IMR-90 (cell line): Measurements from ENCODE around the gene FFAR3.

Experiments
- BHLHE40 ChIP-seq: fragments of 150-350 bp; IDR thresholded peaks from 2 replicates; pipeline ENCODE4 v1.6.1; 2016; ENCODE audit warnings: mild to moderate bottlenecking, low read depth, low read length
- CEBPB ChIP-seq: IDR thresholded peaks from 2 replicates; pipeline ENCODE4 v1.6.1; 2012; ENCODE audit warnings: low read depth, low read length, improper control_type of control experiment
- CHD1 ChIP-seq: IDR thresholded peaks from 2 replicates; pipeline ENCODE4 v1.6.1; 2012; ENCODE audit warnings: low read depth, low read length, improper control_type of control experiment
- MAFK ChIP-seq: IDR thresholded peaks from 2 replicates; pipeline ENCODE4 v1.6.1; 2012; ENCODE audit warnings: low read depth, low read length, improper control_type of control experiment
- MAZ ChIP-seq: IDR thresholded peaks from 2 replicates; pipeline ENCODE4 v1.6.1; 2012; ENCODE audit warnings: low read depth, mild to moderate bottlenecking, low read length, improper control_type of control experiment, moderate library complexity, borderline replicate concordance
- MXI1 ChIP-seq: IDR thresholded peaks from 2 replicates; pipeline ENCODE4 v1.6.1; 2012; ENCODE audit warnings: low read depth, mild to moderate bottlenecking, low read length, moderate library complexity, borderline replicate concordance
- POLR2A ChIP-seq: IDR thresholded peaks from 2 replicates; pipeline ENCODE4 v1.6.1; 2012; ENCODE audit warnings: mild to moderate bottlenecking, low read depth, low read length
- RAD21 ChIP-seq: IDR thresholded peaks from 2 replicates; pipeline ENCODE4 v1.6.1; 2012; ENCODE audit warnings: low read length, improper control_type of control experiment
- RCOR1 ChIP-seq: IDR thresholded peaks from 2 replicates; pipeline ENCODE4 v1.6.1; 2012; ENCODE audit warnings: mild to moderate bottlenecking, low read length, improper control_type of control experiment; ENCODE audit not compliant: insufficient replicate concordance
- RFX5 ChIP-seq: IDR thresholded peaks from 2 replicates; pipeline ENCODE4 v1.8.0; 2012; ENCODE audit warnings: low read depth, mild to moderate bottlenecking, low read length, moderate library complexity
- SMC3 ChIP-seq: fragments of 150-350 bp; IDR thresholded peaks from 2 replicates; pipeline ENCODE4 v1.6.1; 2016; ENCODE audit warnings: low read depth, mild to moderate bottlenecking, antibody characterized with exemption, low read length, moderate library complexity
- USF2 ChIP-seq: fragments of 150-350 bp; IDR thresholded peaks from 2 replicates; pipeline ENCODE4 v1.6.1; 2017; ENCODE audit warnings: mild to moderate bottlenecking, antibody characterized with exemption, low read length, low read depth
- TF ChIP-seq, protein P1 (sequence below): conservative IDR thresholded peaks from 2 replicates; pipeline ENCODE4 v1.5.1; 2012; ENCODE audit warnings: mild to moderate bottlenecking, low read depth, low read length, improper control_type of control experiment

DNA sequence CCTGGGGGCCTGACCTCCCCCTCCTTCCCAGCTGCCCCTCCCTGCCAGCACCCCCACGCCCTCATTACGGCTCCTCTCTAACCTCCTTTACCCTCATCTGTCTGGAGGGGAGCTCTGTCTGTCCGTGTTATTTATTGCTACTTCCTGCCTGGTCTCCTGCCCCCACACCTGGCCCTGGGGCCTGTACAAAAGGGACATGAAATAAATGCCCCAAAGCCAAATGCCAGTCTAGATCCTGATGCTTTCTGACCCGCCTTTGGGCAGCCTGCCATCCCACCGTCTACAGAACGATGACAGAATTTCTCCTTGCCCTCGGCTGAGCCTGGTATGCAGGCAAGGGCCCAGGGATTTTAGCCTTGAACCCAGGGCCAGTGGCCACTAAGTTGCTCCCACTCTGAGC, 44.7 kb upstream of the FFAR3 start:
- TF ChIP-seq RAD21 (no peak), POLR2A (no peak), CEBPB (no peak), MAZ (no peak), MAFK (no peak), BHLHE40 (no peak), USF2 (no peak), SMC3 (no peak), MXI1 (no peak), RCOR1 (no peak), CHD1 (no peak), RFX5 (no peak)
- TF ChIP-seq, protein P1, sequence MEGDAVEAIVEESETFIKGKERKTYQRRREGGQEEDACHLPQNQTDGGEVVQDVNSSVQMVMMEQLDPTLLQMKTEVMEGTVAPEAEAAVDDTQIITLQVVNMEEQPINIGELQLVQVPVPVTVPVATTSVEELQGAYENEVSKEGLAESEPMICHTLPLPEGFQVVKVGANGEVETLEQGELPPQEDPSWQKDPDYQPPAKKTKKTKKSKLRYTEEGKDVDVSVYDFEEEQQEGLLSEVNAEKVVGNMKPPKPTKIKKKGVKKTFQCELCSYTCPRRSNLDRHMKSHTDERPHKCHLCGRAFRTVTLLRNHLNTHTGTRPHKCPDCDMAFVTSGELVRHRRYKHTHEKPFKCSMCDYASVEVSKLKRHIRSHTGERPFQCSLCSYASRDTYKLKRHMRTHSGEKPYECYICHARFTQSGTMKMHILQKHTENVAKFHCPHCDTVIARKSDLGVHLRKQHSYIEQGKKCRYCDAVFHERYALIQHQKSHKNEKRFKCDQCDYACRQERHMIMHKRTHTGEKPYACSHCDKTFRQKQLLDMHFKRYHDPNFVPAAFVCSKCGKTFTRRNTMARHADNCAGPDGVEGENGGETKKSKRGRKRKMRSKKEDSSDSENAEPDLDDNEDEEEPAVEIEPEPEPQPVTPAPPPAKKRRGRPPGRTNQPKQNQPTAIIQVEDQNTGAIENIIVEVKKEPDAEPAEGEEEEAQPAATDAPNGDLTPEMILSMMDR = no peak
